Measurements from ENCODE around the gene FARS2.

FARS2 gene

DNA sequence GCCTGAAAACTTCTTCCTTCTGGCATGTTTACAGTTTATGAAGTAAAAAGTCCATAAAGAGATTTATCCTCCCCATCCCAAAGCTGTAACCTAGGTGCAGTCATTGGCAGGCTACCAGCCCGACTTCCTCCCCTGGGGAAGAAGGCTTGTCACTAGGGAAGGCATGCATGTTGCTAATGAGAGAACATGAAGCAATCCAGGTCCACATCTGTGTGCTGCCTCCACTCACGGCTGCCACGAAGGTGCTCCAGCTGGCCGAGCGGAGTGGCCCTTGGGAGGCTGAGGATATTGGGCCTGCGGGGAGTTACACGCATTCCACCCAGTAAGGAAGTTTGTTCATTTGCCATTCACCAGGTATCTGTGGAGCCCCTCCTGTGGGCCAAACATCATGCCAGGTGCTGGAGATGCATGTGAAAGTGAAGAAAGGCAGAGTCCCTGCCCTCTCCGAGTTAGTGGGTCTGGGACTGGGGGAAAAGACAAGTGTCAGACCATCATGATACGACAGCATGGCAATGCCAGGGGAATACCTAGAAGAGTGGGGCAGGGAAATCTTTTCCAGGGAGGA, 488.4 kb downstream of the FARS2 start:
- Mint-ChIP-seq H3K36me3 (ENCODE audit: low read depth) (peaks cover 20% of the 10 kb centered on the region), H3K27me3 (ENCODE audit: low read depth, poor library complexity) (peaks cover 3% of the 10 kb centered on the region), H3K9me3 (peaks cover 20% of the 10 kb centered on the region), H3K4me1 (peaks cover 34% of the 10 kb centered on the region), H3K27ac (no peak overlapping the region), H3K4me3 (no peak overlapping the region)
- no peak for DNase-seq
- TF ChIP-seq, protein P1, sequence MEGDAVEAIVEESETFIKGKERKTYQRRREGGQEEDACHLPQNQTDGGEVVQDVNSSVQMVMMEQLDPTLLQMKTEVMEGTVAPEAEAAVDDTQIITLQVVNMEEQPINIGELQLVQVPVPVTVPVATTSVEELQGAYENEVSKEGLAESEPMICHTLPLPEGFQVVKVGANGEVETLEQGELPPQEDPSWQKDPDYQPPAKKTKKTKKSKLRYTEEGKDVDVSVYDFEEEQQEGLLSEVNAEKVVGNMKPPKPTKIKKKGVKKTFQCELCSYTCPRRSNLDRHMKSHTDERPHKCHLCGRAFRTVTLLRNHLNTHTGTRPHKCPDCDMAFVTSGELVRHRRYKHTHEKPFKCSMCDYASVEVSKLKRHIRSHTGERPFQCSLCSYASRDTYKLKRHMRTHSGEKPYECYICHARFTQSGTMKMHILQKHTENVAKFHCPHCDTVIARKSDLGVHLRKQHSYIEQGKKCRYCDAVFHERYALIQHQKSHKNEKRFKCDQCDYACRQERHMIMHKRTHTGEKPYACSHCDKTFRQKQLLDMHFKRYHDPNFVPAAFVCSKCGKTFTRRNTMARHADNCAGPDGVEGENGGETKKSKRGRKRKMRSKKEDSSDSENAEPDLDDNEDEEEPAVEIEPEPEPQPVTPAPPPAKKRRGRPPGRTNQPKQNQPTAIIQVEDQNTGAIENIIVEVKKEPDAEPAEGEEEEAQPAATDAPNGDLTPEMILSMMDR (IDR thresholded peaks at IDR 0.05) = no peak

DNA sequence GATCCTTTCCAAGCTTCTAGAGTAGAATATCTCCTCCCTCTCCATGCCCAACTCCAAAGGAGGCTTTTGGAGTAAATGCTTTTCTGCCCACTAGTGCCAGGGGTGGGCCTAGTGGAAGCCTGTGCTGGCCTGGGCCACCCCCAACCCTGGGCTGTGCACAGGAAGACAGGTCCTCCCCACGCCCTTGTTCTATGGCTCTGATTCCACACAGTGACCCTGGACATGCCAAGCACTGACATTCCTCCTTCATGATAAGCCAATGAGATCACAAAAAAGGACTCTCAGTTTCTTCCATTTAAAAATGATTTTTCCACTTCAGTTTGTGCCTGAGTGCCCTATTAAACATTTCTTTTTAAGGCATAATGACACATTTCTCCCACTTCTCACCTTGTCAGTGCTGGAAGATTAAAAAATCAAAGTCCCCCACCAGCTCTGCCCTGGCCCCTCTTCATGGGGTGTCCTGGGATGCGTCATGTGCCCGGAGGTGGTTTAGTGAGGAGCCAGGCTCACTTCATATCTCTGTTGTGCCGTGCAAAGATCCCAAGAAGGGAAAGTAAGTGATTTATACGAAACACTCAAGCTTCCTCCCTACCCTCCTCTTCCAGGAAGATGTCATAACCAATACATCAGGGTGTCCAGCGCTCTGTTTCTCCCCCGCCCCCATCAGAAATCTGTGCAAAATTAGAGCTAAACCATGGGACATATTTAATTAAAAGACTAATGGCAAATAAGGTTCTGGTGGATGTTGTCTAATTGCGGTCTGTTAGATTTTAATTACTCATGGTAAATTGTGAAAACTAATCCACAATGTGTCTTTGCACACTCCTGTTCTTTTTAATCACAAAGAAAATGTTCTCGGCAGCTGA, 490.4 kb downstream of the FARS2 start:
- peaks cover 3% of the 10 kb centered on the region for H3K27me3 Mint-ChIP-seq (ENCODE audit: low read depth, poor library complexity)
- H3K36me3 Mint-ChIP-seq (ENCODE audit: low read depth) = peaks cover 40% of the 10 kb centered on the region
- H3K9me3 Mint-ChIP-seq = peaks cover 41% of the 10 kb centered on the region
- H3K4me3 Mint-ChIP-seq = peak overlapping the region; percentile 5
- H3K27ac Mint-ChIP-seq = peak overlapping the region; percentile 84
- TF ChIP-seq, protein P1 (IDR thresholded peaks at IDR 0.05) = no peak
- H3K4me1 Mint-ChIP-seq = peaks cover 34% of the 10 kb centered on the region
- DNase-seq = no peak

DNA sequence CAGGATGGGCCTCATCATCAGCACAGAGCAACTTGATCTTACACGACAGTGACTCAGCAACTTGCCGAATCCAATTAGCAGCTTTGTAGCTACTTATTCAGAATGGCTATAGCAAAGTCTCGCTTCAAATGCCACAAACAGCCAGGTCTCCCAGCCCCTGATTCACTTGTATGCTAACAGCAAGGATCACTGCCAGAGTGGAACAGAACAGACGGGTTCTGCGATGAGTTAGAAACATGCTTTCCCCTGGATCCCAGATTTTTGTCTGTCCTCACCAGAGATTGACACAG, 491.0 kb downstream of the FARS2 start:
- peaks cover 44% of the 10 kb centered on the region for H3K9me3 Mint-ChIP-seq
- DNase-seq = no peak
- TF ChIP-seq, protein P1 (IDR thresholded peaks at IDR 0.05) = no peak
- peak overlapping the region; percentile 84 for H3K27ac Mint-ChIP-seq
- H3K4me3 Mint-ChIP-seq = no peak overlapping the region
- H3K27me3 Mint-ChIP-seq (ENCODE audit: low read depth, poor library complexity) = peaks cover 3% of the 10 kb centered on the region
- peaks cover 43% of the 10 kb centered on the region for H3K36me3 Mint-ChIP-seq (ENCODE audit: low read depth)
- peaks cover 34% of the 10 kb centered on the region for H3K4me1 Mint-ChIP-seq

DNA sequence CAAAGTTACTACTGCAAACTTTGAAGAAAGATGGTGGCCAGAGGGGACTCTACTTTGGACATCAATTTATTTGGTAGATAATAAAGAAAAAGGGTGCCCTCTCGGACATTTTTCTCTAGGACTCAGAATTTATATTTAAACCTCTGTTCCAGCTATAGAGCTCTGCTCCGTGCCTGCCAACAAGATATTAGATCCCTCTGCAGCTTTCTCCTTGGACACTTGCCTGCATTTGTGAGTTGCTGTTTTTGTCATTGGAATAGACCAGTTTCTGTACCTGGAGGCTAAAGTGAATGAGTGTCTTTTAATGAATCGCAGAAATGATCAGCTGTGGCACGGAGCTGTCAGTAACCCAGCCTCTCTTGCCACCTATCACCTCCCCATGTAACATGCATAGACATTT, 491.9 kb downstream of the FARS2 start:
- H3K27ac Mint-ChIP-seq = no peak overlapping the region
- peaks cover 34% of the 10 kb centered on the region for H3K4me1 Mint-ChIP-seq
- TF ChIP-seq, protein P1 (IDR thresholded peaks at IDR 0.05) = no peak
- no peak for DNase-seq
- H3K36me3 Mint-ChIP-seq (ENCODE audit: low read depth) = peaks cover 43% of the 10 kb centered on the region
- H3K4me3 Mint-ChIP-seq = no peak overlapping the region
- peaks cover 3% of the 10 kb centered on the region for H3K27me3 Mint-ChIP-seq (ENCODE audit: low read depth, poor library complexity)
- H3K9me3 Mint-ChIP-seq = peaks cover 44% of the 10 kb centered on the region

DNA sequence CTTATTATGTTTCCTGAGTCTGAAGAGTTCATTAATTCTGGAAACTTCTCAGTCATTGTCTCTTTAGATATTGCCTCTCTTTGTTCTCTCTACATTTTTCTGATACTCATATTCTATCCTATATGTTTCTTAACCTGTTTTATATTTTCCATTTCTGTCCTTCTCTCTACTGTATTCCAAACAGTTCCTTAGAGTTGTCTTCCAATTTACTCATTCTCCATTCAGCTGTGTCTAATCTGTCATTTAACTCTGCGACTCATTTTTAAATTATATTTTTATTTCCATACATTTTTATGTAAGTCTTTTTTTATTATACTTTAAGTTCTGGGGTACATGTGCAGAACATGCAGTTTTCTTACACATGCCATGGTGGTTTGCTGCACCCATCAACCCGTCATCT, 493.6 kb downstream of the FARS2 start:
- H3K9me3 Mint-ChIP-seq = peaks cover 44% of the 10 kb centered on the region
- H3K36me3 Mint-ChIP-seq (ENCODE audit: low read depth) = peaks cover 43% of the 10 kb centered on the region
- no peak overlapping the region for H3K27ac Mint-ChIP-seq
- TF ChIP-seq, protein P1 (IDR thresholded peaks at IDR 0.05) = no peak
- peaks cover 3% of the 10 kb centered on the region for H3K27me3 Mint-ChIP-seq (ENCODE audit: low read depth, poor library complexity)
- H3K4me1 Mint-ChIP-seq = peaks cover 23% of the 10 kb centered on the region
- H3K4me3 Mint-ChIP-seq = no peak overlapping the region
- DNase-seq = no peak

DNA sequence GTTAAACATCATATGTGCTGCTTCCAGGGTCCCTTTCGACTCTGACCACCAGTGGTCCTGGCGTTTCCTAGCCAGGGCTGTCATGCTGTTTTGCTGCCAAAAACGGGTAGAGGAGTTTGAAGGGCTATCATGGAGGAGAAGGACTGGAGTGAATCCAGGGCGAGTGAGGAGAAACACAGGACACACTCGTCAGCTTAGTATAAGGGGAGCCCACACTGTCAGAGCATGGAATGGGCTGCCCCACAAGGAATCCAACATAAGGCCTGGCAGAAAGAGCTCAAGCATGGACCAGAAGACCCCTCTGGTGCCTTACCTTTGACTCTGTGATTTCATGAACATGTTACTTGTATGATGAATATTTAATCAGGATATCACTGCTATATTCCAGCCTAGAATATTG, 498.3 kb downstream of the FARS2 start:
- Mint-ChIP-seq H3K27me3 (ENCODE audit: low read depth, poor library complexity) (peaks cover 4% of the 10 kb centered on the region), H3K4me3 (no peak overlapping the region), H3K9me3 (peaks cover 25% of the 10 kb centered on the region), H3K4me1 (peaks cover 24% of the 10 kb centered on the region), H3K27ac (no peak overlapping the region), H3K36me3 (ENCODE audit: low read depth) (peaks cover 25% of the 10 kb centered on the region)
- TF ChIP-seq, protein P1 (IDR thresholded peaks at IDR 0.05) = no peak
- no peak for DNase-seq
